B cell (primary cell): ENCODE measurements around the gene UBE2R2. TPM values are rescaled to one million over a fixed set of nuclear protein-coding genes. Genes with fewer than 3 reads are reported as not detected.

Experiments used
- ATAC-seq: fragments of 200-7000 bp; cut with Tn5 transposase; one replicate; pipeline ENCODE4 v1.10.0; 2021; ENCODE audit warnings: low read depth, mild to moderate bottlenecking, moderate number of reproducible peaks, moderate library complexity
- CTCF ChIA-PET: fragments of 350-600 bp; sonication (Branson Sonifier 250); formaldehyde crosslinking; loops from one replicate; lab custom pipeline; 2021; ENCODE audit warnings: antibody characterized with exemption, inconsistent platforms; lab: Charles Lee
- POLR2A ChIA-PET: fragments of 350-600 bp; sonication (Branson Sonifier 250); formaldehyde crosslinking; loops from one replicate; lab custom pipeline; 2021; ENCODE audit warnings: antibody characterized with exemption; lab: Charles Lee
- DNase-seq: peaks from one replicate; pipeline ENCODE4 v3.0.0; 2013
- H2AFZ ChIP-seq: 2 replicates; pipeline ENCODE4 v1.6.1; 2012; ENCODE audit warnings: mild to moderate bottlenecking, low read depth, low read length; ENCODE audit not compliant: insufficient read depth, poor library complexity, severe bottlenecking
- H3K27ac ChIP-seq, 2 donors: 1 replicate in 1 of 2; 2 replicates in 1 of 2; pipeline ENCODE4 v1.5.1; 2012 to 2013; ENCODE audit warnings: low read length in 2 of 2, mild to moderate bottlenecking in 2 of 2, moderate library complexity in 1 of 2
- H3K27me3 ChIP-seq, 4 experiments: fragments of 200-600 bp in 1 of 4; sonication (generic) in 1 of 4; replicated peaks in 1 of 4; 1 replicate in 2 of 4; 2 replicates in 2 of 4; pipeline versions ENCODE4 v1.6.1 to v1.7.0; 2013 to 2016; ENCODE audit warnings: low read length in 3 of 4, mild to moderate bottlenecking in 2 of 4, mixed read lengths in 1 of 4, moderate library complexity in 1 of 4; ENCODE audit not compliant: insufficient read depth in 4 of 4, control insufficient read depth in 3 of 4; ENCODE audit errors: control extremely low read depth in 1 of 4
- H3K36me3 ChIP-seq, 2 experiments: replicated peaks in 1 of 2; 1 replicate in 1 of 2; 2 replicates in 1 of 2; pipeline versions ENCODE4 v1.6.1 to v1.7.1; 2013; ENCODE audit warnings: low read length in 1 of 2; ENCODE audit not compliant: insufficient read depth in 2 of 2, control insufficient read depth in 1 of 2; ENCODE audit errors: control extremely low read depth in 1 of 2, extremely low read depth in 1 of 2
- H3K4me1 ChIP-seq, 2 donors: fragments of 200-600 bp in 1 of 2; sonication (generic) in 1 of 2; 1 replicate in 1 of 2; 2 replicates in 1 of 2; pipeline versions ENCODE4 v1.5.1 to v1.6.1; 2013 to 2017; ENCODE audit warnings: low read length in 2 of 2; ENCODE audit not compliant: control insufficient read depth in 2 of 2, insufficient read depth in 2 of 2
- H3K4me2 ChIP-seq: replicated peaks from 2 replicates; pipeline ENCODE3; 2012; ENCODE audit warnings: mild to moderate bottlenecking, low read depth, low read length; ENCODE audit not compliant: poor library complexity, severe bottlenecking
- H3K4me3 ChIP-seq, 5 experiments: fragments of 200-600 bp in 1 of 5; sonication (generic) in 1 of 5; 1 replicate in 3 of 5; 2 replicates in 2 of 5; pipeline versions ENCODE4 v1.5.1 to v1.7.0; 2011 to 2016; ENCODE audit warnings: low read length in 4 of 5, mild to moderate bottlenecking in 4 of 5, low read depth in 2 of 5, control low read depth in 1 of 5, moderate library complexity in 1 of 5; ENCODE audit not compliant: insufficient read depth in 1 of 5; ENCODE audit errors: control extremely low read depth in 1 of 5, extremely low read depth in 1 of 5
- H3K79me2 ChIP-seq: fragments of 200-600 bp; sonication (generic); one replicate; pipeline ENCODE4 v1.6.0; 2016; ENCODE audit warnings: low read length; ENCODE audit not compliant: control insufficient read depth, insufficient read depth
- H3K9ac ChIP-seq: fragments of 200-600 bp; sonication (generic); 2 replicates; pipeline ENCODE4 v1.6.1; 2017; ENCODE audit warnings: mild to moderate bottlenecking, low read length, moderate library complexity
- H3K9me3 ChIP-seq, 3 donors: one replicate each; pipeline versions ENCODE4 v1.6.1 to v1.7.1; 2013; ENCODE audit warnings: low read length in 2 of 3; ENCODE audit not compliant: control insufficient read depth in 2 of 3, insufficient read depth in 1 of 3; ENCODE audit errors: control extremely low read depth in 1 of 3
- H4K20me1 ChIP-seq: 2 replicates; pipeline ENCODE4 v1.6.0; 2012; ENCODE audit warnings: mild to moderate bottlenecking, low read length; ENCODE audit not compliant: insufficient read depth, control insufficient read depth, poor library complexity, severe bottlenecking
- H3K27ac Mint-ChIP-seq: one replicate; pipeline ENCODE4 v1.8.0; 2021; ENCODE audit warnings: mixed read lengths
- H3K27me3 Mint-ChIP-seq: one replicate; pipeline ENCODE4 v1.8.0; 2021; ENCODE audit warnings: mixed read lengths
- H3K4me1 Mint-ChIP-seq: one replicate; pipeline ENCODE4 v1.8.0; 2021; ENCODE audit warnings: mixed read lengths
- H3K4me3 Mint-ChIP-seq: one replicate; pipeline ENCODE4 v1.8.0; 2021; ENCODE audit warnings: mixed read lengths
- H3K9me3 Mint-ChIP-seq: one replicate; pipeline ENCODE4 v1.8.0; 2022; ENCODE audit warnings: mixed read lengths; ENCODE audit not compliant: insufficient read depth
- EZH2 ChIP-seq: IDR thresholded peaks from 2 replicates; pipeline ENCODE4 v1.6.1; 2012; ENCODE audit warnings: borderline replicate concordance, low read depth, mild to moderate bottlenecking, moderate library complexity, low read length; ENCODE audit not compliant: insufficient read depth, poor library complexity, severe bottlenecking
- WGBS: methylation state at CpG from one replicate; pipeline ENCODE4 v1.1.5; 2013; ENCODE audit warnings: missing lambda C conversion rate; ENCODE audit not compliant: insufficient coverage; 5-methylcytosine and 5-hydroxymethylcytosine counted together
- intact Hi-C: fragments of 100-400 bp; cut with micrococcal nuclease; formaldehyde crosslinking; loops from one replicate; pipeline ENCODE4 v1.10.0; 2022
- polyA plus RNA-seq: library from polyadenylated mRNA; depleted of rRNA; stranded (reverse); fragments of >200 nt; gene quantifications from 2 replicates; pipeline ENCODE4 v1.2.3, GENCODE V29; 2012
- total RNA-seq, 2 donors: library from RNA; stranded (reverse); fragments of 120-200 nt in 1 of 2; gene quantifications; 1 replicate in 1 of 2; 2 replicates in 1 of 2; pipeline versions ENCODE4 v1.2.3 to v1.2.4, GENCODE V29; 2013 to 2022
- TF ChIP-seq, protein P1 (sequence below): fragments of 200-600 bp; IDR thresholded peaks from one replicate; pipeline ENCODE4 v1.8.0; 2022; ENCODE audit warnings: antibody characterized with exemption, mild to moderate bottlenecking

UBE2R2 gene
- total and polyA plus RNA-seq, 2 donors (not counting 1 experiment from before 2014, with no cell fraction given), result 18.9 to 48.8 TPM

GRCh38 chr9:33785914-33786313 is 31.0 kb upstream of the UBE2R2 start:
- ChIA-PET CTCF (no interaction called here), POLR2A (no interaction called here)
- H4K20me1 ChIP-seq, result no peaks in the 10 kb centered on the region
- Mint-ChIP-seq H3K27me3 (peaks cover 24% of the 10 kb centered on the region), H3K27ac (no peak overlapping the region), H3K9me3 (no peaks in the 10 kb centered on the region), H3K4me3 (no peak overlapping the region), H3K4me1 (no peaks in the 10 kb centered on the region)
- H3K79me2 ChIP-seq, result no peaks in the 10 kb centered on the region
- no peak overlapping the region for H3K4me2 ChIP-seq
- intact Hi-C loops, result no loop called here
- TF ChIP-seq EZH2, result no peak
- TF ChIP-seq, protein P1, sequence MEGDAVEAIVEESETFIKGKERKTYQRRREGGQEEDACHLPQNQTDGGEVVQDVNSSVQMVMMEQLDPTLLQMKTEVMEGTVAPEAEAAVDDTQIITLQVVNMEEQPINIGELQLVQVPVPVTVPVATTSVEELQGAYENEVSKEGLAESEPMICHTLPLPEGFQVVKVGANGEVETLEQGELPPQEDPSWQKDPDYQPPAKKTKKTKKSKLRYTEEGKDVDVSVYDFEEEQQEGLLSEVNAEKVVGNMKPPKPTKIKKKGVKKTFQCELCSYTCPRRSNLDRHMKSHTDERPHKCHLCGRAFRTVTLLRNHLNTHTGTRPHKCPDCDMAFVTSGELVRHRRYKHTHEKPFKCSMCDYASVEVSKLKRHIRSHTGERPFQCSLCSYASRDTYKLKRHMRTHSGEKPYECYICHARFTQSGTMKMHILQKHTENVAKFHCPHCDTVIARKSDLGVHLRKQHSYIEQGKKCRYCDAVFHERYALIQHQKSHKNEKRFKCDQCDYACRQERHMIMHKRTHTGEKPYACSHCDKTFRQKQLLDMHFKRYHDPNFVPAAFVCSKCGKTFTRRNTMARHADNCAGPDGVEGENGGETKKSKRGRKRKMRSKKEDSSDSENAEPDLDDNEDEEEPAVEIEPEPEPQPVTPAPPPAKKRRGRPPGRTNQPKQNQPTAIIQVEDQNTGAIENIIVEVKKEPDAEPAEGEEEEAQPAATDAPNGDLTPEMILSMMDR, result no peak
- H3K27ac ChIP-seq, result no peak overlapping the region
- H3K9ac ChIP-seq, result no peak overlapping the region
- no peaks in the 10 kb centered on the region for H3K9me3 ChIP-seq
- DNase-seq (peak; percentile 11), ATAC-seq (no peak)
- peaks cover 0 to 7% (median 1%) of the 10 kb centered on the region in 4 experiments for H3K27me3 ChIP-seq
- whole genome bisulfite sequencing, result 67% methylated on average over 2 of the region's 5 CpGs
- H3K4me3 ChIP-seq, result no peak overlapping the region
- no peak overlapping the region for H2AFZ ChIP-seq
- H3K4me1 ChIP-seq, result no peaks in the 10 kb centered on the region
- H3K36me3 ChIP-seq, result no peaks in the 10 kb centered on the region

- ChIA-PET POLR2A (no interaction called here), CTCF (interaction anchor here (0.7 to 1.3 kb wide), 3 partner anchors 24 to 66 kb away, joined by 3 to 4 read pairs (median 3); no protein-coding TSS in a partner anchor)
- Histone ChIP-seq H3K27ac (no peak overlapping the region), H3K36me3 (no peaks in the 10 kb centered on the region), H3K4me3 (no peak overlapping the region), H3K27me3 (peaks cover 0 to 7% (median 1%) of the 10 kb centered on the region in 4 experiments), H3K79me2 (no peaks in the 10 kb centered on the region), H3K9ac (no peak overlapping the region), H3K4me2 (no peak overlapping the region), H2AFZ (no peak overlapping the region), H3K4me1 (no peaks in the 10 kb centered on the region), H3K9me3 (no peaks in the 10 kb centered on the region), H4K20me1 (no peaks in the 10 kb centered on the region)
- no peak for TF ChIP-seq EZH2
- TF ChIP-seq, protein P1, result no peak
- Mint-ChIP-seq H3K9me3 (no peaks in the 10 kb centered on the region), H3K27me3 (peaks cover 24% of the 10 kb centered on the region), H3K4me3 (no peak overlapping the region), H3K4me1 (no peaks in the 10 kb centered on the region), H3K27ac (no peak overlapping the region)
- 90% methylated on average over 2 of the region's 2 CpGs for WGBS
- intact Hi-C loops, result no loop called here
- DNase-seq, result no peak
- no peak for ATAC-seq
Observed at GRCh38 chr9:33786681-33787080, 30.3 kb upstream of the UBE2R2 start.
